PC-3 (cell line): ENCODE measurements around the gene GNAI2. TPM values are rescaled to one million over a fixed set of nuclear protein-coding genes. Genes with fewer than 3 reads are reported as not detected.

Source experiments
- ATAC-seq: fragments of 200-7000 bp; cut with Tn5 transposase; 2 replicates; pipeline ENCODE4 v1.9.1; 2020; ENCODE audit warnings: mild to moderate bottlenecking, moderate library complexity
- BruUV-seq: library from RNA; stranded (reverse); fragments of 400-500 nt; replicated peaks from 2 replicates; lab custom pipeline; 2021; lab: Mats Ljungman, UMichigan
- CTCF ChIA-PET: fragments of 300-600 bp; sonication (Branson Sonifier 250); formaldehyde crosslinking; loops from one replicate; lab custom pipeline; 2022; ENCODE audit warnings: antibody characterized with exemption; lab: Charles Lee
- POLR2A ChIA-PET: fragments of 300-600 bp; sonication (Branson Sonifier 250); formaldehyde crosslinking; loops from one replicate; lab custom pipeline; 2022; ENCODE audit warnings: antibody characterized with exemption; ENCODE audit not compliant: unreplicated experiment; lab: Charles Lee
- DNase-seq: peaks from one replicate; pipeline ENCODE4 v3.0.0-alpha.2; 2015
- H2AFZ ChIP-seq: fragments of 300-600 bp; sonication (generic); 2 replicates; pipeline ENCODE4 v1.6.0; 2016; ENCODE audit warnings: antibody characterized with exemption, low read length
- H3F3A ChIP-seq: fragments of 300-600 bp; sonication (generic); one replicate; pipeline ENCODE4 v1.6.0; 2017; ENCODE audit warnings: antibody characterized with exemption, low read length, control low read depth, mild to moderate bottlenecking; ENCODE audit not compliant: unreplicated experiment
- H3K27ac ChIP-seq: fragments of 300-600 bp; sonication (generic); 2 replicates; pipeline ENCODE4 v1.5.1; 2016; ENCODE audit warnings: mild to moderate bottlenecking, low read length
- H3K27me3 ChIP-seq: fragments of 300-600 bp; sonication (generic); 2 replicates; pipeline ENCODE4 v1.6.1; 2016; ENCODE audit warnings: low read length, mixed read lengths
- H3K36me3 ChIP-seq: fragments of 300-600 bp; sonication (generic); 2 replicates; pipeline ENCODE4 v1.6.1; 2016; ENCODE audit warnings: low read depth, mixed run types, low read length, mixed read lengths
- H3K4me1 ChIP-seq: fragments of 300-600 bp; sonication (generic); 2 replicates; pipeline ENCODE4 v1.5.1; 2016; ENCODE audit warnings: low read length; ENCODE audit not compliant: insufficient read depth
- H3K4me2 ChIP-seq: fragments of 300-600 bp; sonication (generic); 2 replicates; pipeline ENCODE4 v1.6.0; 2016; ENCODE audit warnings: low read length
- H3K4me3 ChIP-seq: fragments of 300-600 bp; sonication (generic); 2 replicates; pipeline ENCODE4 v1.5.1; 2016; ENCODE audit warnings: mild to moderate bottlenecking, low read length, mixed read lengths
- H3K79me2 ChIP-seq: fragments of 300-600 bp; sonication (generic); 2 replicates; pipeline ENCODE4 v1.6.1; 2017; ENCODE audit warnings: low read length, mixed read lengths
- H3K9ac ChIP-seq: fragments of 300-600 bp; sonication (generic); 2 replicates; pipeline ENCODE4 v1.6.0; 2016; ENCODE audit warnings: mild to moderate bottlenecking, low read length
- H3K9me2 ChIP-seq: fragments of 300-600 bp; sonication (generic); replicated peaks from 2 replicates; pipeline ENCODE4 v1.6.1; 2016; ENCODE audit warnings: mixed run types, low read length, mixed read lengths
- H3K9me3 ChIP-seq: fragments of 300-600 bp; sonication (generic); 2 replicates; pipeline ENCODE4 v1.6.1; 2016; ENCODE audit warnings: low read length, mixed read lengths
- H4K20me1 ChIP-seq: fragments of 300-600 bp; sonication (generic); 2 replicates; pipeline ENCODE4 v1.6.1; 2016; ENCODE audit warnings: low read length, mixed read lengths
- CTCF ChIP-seq: fragments of 300-600 bp; sonication (generic); conservative IDR thresholded peaks from 2 replicates; pipeline ENCODE4 v1.5.1; 2017; ENCODE audit warnings: antibody characterized with exemption, low read depth, mild to moderate bottlenecking, low read length
- EZH2 ChIP-seq: fragments of 300-600 bp; sonication (generic); IDR thresholded peaks from one replicate; pipeline ENCODE4 v1.6.1; 2017; ENCODE audit warnings: antibody characterized with exemption, mild to moderate bottlenecking, low read length; ENCODE audit not compliant: unreplicated experiment
- EZH2phosphoT487 ChIP-seq: fragments of 300-600 bp; sonication (generic); IDR thresholded peaks from 2 replicates; pipeline ENCODE4 v1.6.1; 2018; ENCODE audit warnings: mild to moderate bottlenecking, antibody characterized with exemption, low read length, borderline replicate concordance
- intact Hi-C: fragments of 100-400 bp; cut with micrococcal nuclease; formaldehyde crosslinking; loops from 2 replicates; pipeline ENCODE4 v1.9.0; 2023
- total RNA-seq: library from RNA; depleted of rRNA; stranded (reverse); fragments of >200 nt; gene quantifications from 2 replicates; pipeline ENCODE4 v1.2.3, GENCODE V29; 2014

Gene GNAI2
- total RNA-seq, 1 experiment from 2014 or later, result 221 TPM

GRCh38 chr3:50230104-50230793, 5.8 kb upstream of the GNAI2 start:
- ATAC-seq (no peak), DNase-seq (no peak)
- Histone ChIP-seq H3K27ac (no peak overlapping the region), H3K9me3 (no peaks in the 10 kb centered on the region), H4K20me1 (no peaks in the 10 kb centered on the region), H3K4me3 (no peak overlapping the region), H2AFZ (no peak overlapping the region), H3K36me3 (no peaks in the 10 kb centered on the region), H3K9ac (no peak overlapping the region), H3K4me2 (no peak overlapping the region), H3K9me2 (no peaks in the 10 kb centered on the region), H3K27me3 (no peaks in the 10 kb centered on the region), H3K4me1 (peaks cover 7% of the 10 kb centered on the region; the same call in 1 of the 2 replicates), H3K79me2 (no peaks in the 10 kb centered on the region), H3F3A (no peaks in the 10 kb centered on the region)
- TF ChIP-seq CTCF (no peak), EZH2 (no peak), EZH2phosphoT487 (no peak)
- ChIA-PET POLR2A (no interaction called here), CTCF (interaction anchor here (1.6 kb wide), 1 partner anchor 16 kb away, joined by 6 read pairs; no protein-coding TSS in a partner anchor)
- BruUV-seq, result no TSS peak
- intact Hi-C loops, result no loop called here

DNA sequence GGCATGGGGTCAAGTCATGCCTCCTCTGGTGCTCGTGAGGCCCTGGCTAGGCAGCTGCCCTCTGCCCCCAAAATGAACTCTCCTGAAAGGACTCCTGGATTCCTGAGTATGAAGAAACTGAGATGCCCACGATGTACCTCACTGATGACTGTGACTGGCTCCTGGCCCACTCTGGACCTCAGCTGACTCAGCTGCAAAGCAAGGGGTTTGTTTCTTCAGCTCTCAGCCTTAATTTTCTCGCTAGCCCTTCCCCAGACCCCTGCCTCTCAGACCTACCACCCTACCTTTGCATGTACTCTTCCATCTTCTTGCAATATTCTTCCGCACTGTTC, 5.2 kb upstream of the GNAI2 start:
- peaks cover 7% of the 10 kb centered on the region; the same call in 1 of the 2 replicates for H3K4me1 ChIP-seq
- no peak for DNase-seq
- TF ChIP-seq CTCF (no peak), EZH2 (no peak), EZH2phosphoT487 (no peak)
- no peaks in the 10 kb centered on the region for H3K9me3 ChIP-seq
- ChIA-PET POLR2A (no interaction called here), CTCF (interaction anchor here (1.6 kb wide), 1 partner anchor 16 kb away, joined by 6 read pairs; no protein-coding TSS in a partner anchor)
- no peaks in the 10 kb centered on the region for H3F3A ChIP-seq
- H3K27me3 ChIP-seq, result no peaks in the 10 kb centered on the region
- no peak overlapping the region for H3K4me2 ChIP-seq
- BruUV-seq, result no TSS peak
- intact Hi-C loops, result no loop called here
- H4K20me1 ChIP-seq, result no peaks in the 10 kb centered on the region
- H3K9ac ChIP-seq, result no peak overlapping the region
- no peak for ATAC-seq
- no peak overlapping the region for H3K4me3 ChIP-seq
- no peak overlapping the region for H2AFZ ChIP-seq
- no peaks in the 10 kb centered on the region for H3K36me3 ChIP-seq
- H3K27ac ChIP-seq, result no peak overlapping the region
- no peaks in the 10 kb centered on the region for H3K9me2 ChIP-seq
- no peaks in the 10 kb centered on the region for H3K79me2 ChIP-seq

GRCh38 chr3:50231581-50231980, 4.4 kb upstream of the GNAI2 start:
- CTCF ChIA-PET, result no interaction called here
- ATAC-seq, result no peak

More at GRCh38 chr3:50231581-50231980, 4.4 kb upstream of the GNAI2 start:
- H3K27me3 ChIP-seq, result no peaks in the 10 kb centered on the region
- H3K9me2 ChIP-seq, result no peaks in the 10 kb centered on the region
- peaks cover 5% of the 10 kb centered on the region for H3K79me2 ChIP-seq
- H3K4me3 ChIP-seq, result no peak overlapping the region
- no peaks in the 10 kb centered on the region for H3K9me3 ChIP-seq
- no peak overlapping the region for H3K27ac ChIP-seq
- peaks cover 7% of the 10 kb centered on the region; the same call in 1 of the 2 replicates for H3K4me1 ChIP-seq
- no peaks in the 10 kb centered on the region for H3K36me3 ChIP-seq
- no peak overlapping the region for H2AFZ ChIP-seq
- POLR2A ChIA-PET, result no interaction called here
- TF ChIP-seq EZH2 (no peak), EZH2phosphoT487 (no peak), CTCF (no peak)
- intact Hi-C loops, result no loop called here
- no peaks in the 10 kb centered on the region for H3F3A ChIP-seq
- no peak overlapping the region for H3K4me2 ChIP-seq
- BruUV-seq, result no TSS peak
- H3K9ac ChIP-seq, result no peak overlapping the region
- DNase-seq, result no peak
- H4K20me1 ChIP-seq, result peaks cover 3% of the 10 kb centered on the region
